ENCODE results near the gene THAP12. TPM values are rescaled to one million over a fixed set of nuclear protein-coding genes. Genes with fewer than 3 reads are reported as not detected.
"Not testable (repeated sequence)": the region's sequence is repeated elsewhere in the genome, so short reads cannot be mapped to it uniquely, and the experiment has no call there.

Gene THAP12
- total RNA-seq, 1 donor from 2014 or later: 32.2 TPM

DNA sequence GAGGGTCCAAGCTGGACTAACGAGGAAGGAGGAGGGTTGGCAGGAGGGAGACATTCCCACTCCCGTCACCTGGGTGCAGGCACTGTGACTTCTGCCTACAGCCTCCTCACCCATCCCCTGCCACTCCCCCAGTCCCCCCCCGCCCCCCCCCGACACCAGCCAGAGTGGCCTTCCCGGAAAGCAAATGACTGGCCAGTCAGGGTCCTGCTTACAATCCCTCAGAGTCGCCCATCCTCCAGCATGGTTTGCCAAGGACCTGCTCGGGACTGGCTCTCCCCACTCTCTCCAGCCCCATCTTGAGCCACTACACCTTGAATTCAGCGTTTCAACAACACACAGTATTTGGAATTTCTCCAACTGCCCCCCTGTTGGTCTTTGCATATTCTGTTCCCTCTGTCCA, 59.6 kb downstream of the THAP12 start:
- H3K27me3 Mint-ChIP-seq (ENCODE audit: unreplicated experiment): peaks cover 20% of the 10 kb centered on the region
- H3K36me3 Mint-ChIP-seq (ENCODE audit: unreplicated experiment): no peaks in the 10 kb centered on the region
- no peak for DNase-seq
- H3K27ac Mint-ChIP-seq (ENCODE audit: unreplicated experiment): no peak overlapping the region
- H3K9me3 Mint-ChIP-seq (ENCODE audit: unreplicated experiment): peaks cover 9% of the 10 kb centered on the region
- H3K4me3 Mint-ChIP-seq (ENCODE audit: unreplicated experiment): no peak overlapping the region
- no peaks in the 10 kb centered on the region for H3K4me1 Mint-ChIP-seq (ENCODE audit: low read depth, unreplicated experiment)
- TF ChIP-seq CTCF (IDR thresholded peaks at IDR 0.05; ENCODE audit: partially characterized antibody, unreplicated experiment): no peak

DNA sequence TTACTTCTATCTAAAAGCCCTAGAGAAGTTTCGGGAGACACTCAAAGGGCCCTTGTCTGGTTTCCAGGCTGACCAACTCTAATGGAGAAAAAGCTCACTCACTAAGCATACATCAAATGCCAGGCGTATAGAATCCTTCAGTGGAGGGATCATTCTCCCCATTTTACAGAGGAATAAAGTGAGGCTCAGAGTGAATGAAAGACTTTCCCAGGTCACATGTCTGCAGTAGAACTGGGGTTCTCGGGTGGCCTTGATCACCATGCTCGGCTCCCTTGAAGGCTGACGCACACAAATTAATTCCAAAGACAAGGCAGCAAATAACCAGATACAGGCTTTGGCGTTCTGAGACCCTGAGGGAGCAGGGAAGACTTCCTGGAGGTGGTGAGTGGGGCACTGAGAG, 60.0 kb downstream of the THAP12 start:
- peaks cover 20% of the 10 kb centered on the region for H3K27me3 Mint-ChIP-seq (ENCODE audit: unreplicated experiment)
- H3K9me3 Mint-ChIP-seq (ENCODE audit: unreplicated experiment): peaks cover 9% of the 10 kb centered on the region
- H3K4me3 Mint-ChIP-seq (ENCODE audit: unreplicated experiment): peak overlapping the region; percentile 16
- no peak for DNase-seq
- no peaks in the 10 kb centered on the region for H3K36me3 Mint-ChIP-seq (ENCODE audit: unreplicated experiment)
- H3K4me1 Mint-ChIP-seq (ENCODE audit: low read depth, unreplicated experiment): no peaks in the 10 kb centered on the region
- no peak overlapping the region for H3K27ac Mint-ChIP-seq (ENCODE audit: unreplicated experiment)
- TF ChIP-seq CTCF (IDR thresholded peaks at IDR 0.05; ENCODE audit: partially characterized antibody, unreplicated experiment): no peak

GRCh38 chr11:76319798-76320197, 61.1 kb downstream of the THAP12 start:
- not testable (repeated sequence) for H3K4me1 Mint-ChIP-seq (ENCODE audit: low read depth, unreplicated experiment); H3K4me3 Mint-ChIP-seq (ENCODE audit: unreplicated experiment); DNase-seq

GRCh38 chr11:76318744-76319384, 62.1 kb downstream of the THAP12 start:
- no peak overlapping the region for H3K4me3 Mint-ChIP-seq (ENCODE audit: unreplicated experiment)
- peaks cover 2% of the 10 kb centered on the region for H3K4me1 Mint-ChIP-seq (ENCODE audit: low read depth, unreplicated experiment)
- no peak overlapping the region for H3K27ac Mint-ChIP-seq (ENCODE audit: unreplicated experiment)
- DNase-seq: peak; percentile 84
- H3K36me3 Mint-ChIP-seq (ENCODE audit: unreplicated experiment): no peaks in the 10 kb centered on the region
- H3K9me3 Mint-ChIP-seq (ENCODE audit: unreplicated experiment): peaks cover 9% of the 10 kb centered on the region
- peaks cover 20% of the 10 kb centered on the region for H3K27me3 Mint-ChIP-seq (ENCODE audit: unreplicated experiment)
- TF ChIP-seq CTCF (IDR thresholded peaks at IDR 0.05; ENCODE audit: partially characterized antibody, unreplicated experiment): peak; percentile 93

More at GRCh38 chr11:76319798-76320197, 61.1 kb downstream of the THAP12 start:
- not testable (repeated sequence) for H3K9me3 Mint-ChIP-seq (ENCODE audit: unreplicated experiment); H3K36me3 Mint-ChIP-seq (ENCODE audit: unreplicated experiment); H3K27ac Mint-ChIP-seq (ENCODE audit: unreplicated experiment)
- H3K27me3 Mint-ChIP-seq (ENCODE audit: unreplicated experiment): peaks cover 20% of the 10 kb centered on the region

GRCh38 chr11:76317296-76317695, 63.6 kb downstream of the THAP12 start:
- H3K4me3 Mint-ChIP-seq (ENCODE audit: unreplicated experiment): no peak overlapping the region
- peaks cover 5% of the 10 kb centered on the region for H3K9me3 Mint-ChIP-seq (ENCODE audit: unreplicated experiment)
- H3K27me3 Mint-ChIP-seq (ENCODE audit: unreplicated experiment): peaks cover 17% of the 10 kb centered on the region
- DNase-seq: no peak
- H3K4me1 Mint-ChIP-seq (ENCODE audit: low read depth, unreplicated experiment): peaks cover 4% of the 10 kb centered on the region
- TF ChIP-seq CTCF (IDR thresholded peaks at IDR 0.05; ENCODE audit: partially characterized antibody, unreplicated experiment): no peak
- H3K27ac Mint-ChIP-seq (ENCODE audit: unreplicated experiment): no peak overlapping the region
- no peaks in the 10 kb centered on the region for H3K36me3 Mint-ChIP-seq (ENCODE audit: unreplicated experiment)

Measured in glutamatergic neuron (in vitro differentiated cells).